ENCODE results near the gene DNAAF8.

DNA sequence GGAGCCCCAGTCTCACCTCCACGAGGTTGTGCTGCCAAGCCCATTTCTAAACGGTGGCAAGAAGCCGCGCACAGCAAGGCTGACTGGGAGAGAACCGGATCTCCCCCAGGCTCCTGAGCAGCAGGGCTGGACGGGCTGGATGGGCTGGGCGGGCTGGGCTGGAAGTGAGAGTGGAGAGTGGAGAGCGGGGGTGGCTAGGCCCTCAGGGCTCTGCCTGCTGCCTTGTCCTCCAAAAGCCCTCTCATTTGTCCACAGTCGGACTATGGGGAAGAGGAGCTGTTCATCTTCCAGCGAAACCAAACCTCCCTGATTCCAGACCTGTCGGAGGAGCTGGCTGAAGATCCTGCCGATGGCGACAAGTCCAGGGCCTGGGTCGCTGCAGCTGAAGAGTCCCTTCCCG is 3.2 kb downstream of the DNAAF8 start:
- no peak for TF ChIP-seq CTCF (IDR thresholded peaks at IDR 0.05)
- TF ChIP-seq POLR2A (IDR thresholded peaks at IDR 0.05; ENCODE audit: low read depth), result no peak

All from esophagus muscularis mucosa (tissue), 3 donors.